ENCODE measurements around the gene ELFN2. TPM values are rescaled to one million over a fixed set of nuclear protein-coding genes. Genes with fewer than 3 reads are reported as not detected.

Gene ELFN2
- polyA plus RNA-seq, 1 experiment = 2.6 TPM

- peaks cover 52% of the 10 kb centered on the region for H3K27me3 ChIP-seq (ENCODE audit: control insufficient read depth, insufficient read depth, low read length)
- DNase-seq (ENCODE audit: low read depth, low spot score) = no peak
- no peak for TF ChIP-seq CTCF (IDR thresholded peaks at IDR 0.05; ENCODE audit: low read depth, low read length)
- H3K4me3 ChIP-seq (ENCODE audit: low read depth, low read length) = no peak overlapping the region
- CTCF ChIA-PET = interaction anchor here (0.6 to 1.5 kb wide), 2 partner anchors 10 to 22 kb away, joined by 3 read pairs; no protein-coding TSS in a partner anchor
- POLR2A ChIA-PET = no interaction called here
- no peak overlapping the region for H3K27ac ChIP-seq (ENCODE audit: low read depth, low read length)
- no peaks in the 10 kb centered on the region for H3K9me3 ChIP-seq (ENCODE audit: control insufficient read depth, insufficient read depth, low read length)
These were observed 40.2 kb upstream of the ELFN2 start for GRCh38 chr22:37467391-37467955.

GRCh38 chr22:37464181-37464580 is 36.9 kb upstream of the ELFN2 start:
- Histone ChIP-seq H3K4me3 (ENCODE audit: low read depth, low read length) (no peak overlapping the region), H3K27me3 (ENCODE audit: control insufficient read depth, insufficient read depth, low read length) (peaks cover 32% of the 10 kb centered on the region), H3K9me3 (ENCODE audit: control insufficient read depth, insufficient read depth, low read length) (no peaks in the 10 kb centered on the region), H3K27ac (ENCODE audit: low read depth, low read length) (no peak overlapping the region)
- no peak for TF ChIP-seq CTCF (IDR thresholded peaks at IDR 0.05; ENCODE audit: low read depth, low read length)
- no peak for DNase-seq (ENCODE audit: low read depth, low spot score)
- CTCF ChIA-PET = no interaction called here
- POLR2A ChIA-PET = interaction anchor here (0.7 kb wide), 2 partner anchors 147 to 356 kb away, joined by 4 to 8 read pairs; no protein-coding TSS in a partner anchor

GRCh38 chr22:37462983-37463382 is 35.7 kb upstream of the ELFN2 start:
- CTCF ChIA-PET = interaction anchor here (1.7 kb wide), 1 partner anchor 10 kb away, joined by 4 read pairs; no protein-coding TSS in a partner anchor
- no peak overlapping the region for H3K27ac ChIP-seq (ENCODE audit: low read depth, low read length)

GRCh38 chr22:37462436-37462835 is 35.2 kb upstream of the ELFN2 start:
- TF ChIP-seq CTCF (IDR thresholded peaks at IDR 0.05; ENCODE audit: low read depth, low read length) = no peak
- ChIA-PET POLR2A (no interaction called here), CTCF (interaction anchor here (1.5 to 1.7 kb wide), 2 partner anchors 10 to 33 kb away, joined by 3 to 4 read pairs; no protein-coding TSS in a partner anchor)
- Histone ChIP-seq H3K4me3 (ENCODE audit: low read depth, low read length) (no peak overlapping the region), H3K9me3 (ENCODE audit: control insufficient read depth, insufficient read depth, low read length) (no peaks in the 10 kb centered on the region), H3K27ac (ENCODE audit: low read depth, low read length) (no peak overlapping the region), H3K27me3 (ENCODE audit: control insufficient read depth, insufficient read depth, low read length) (peaks cover 22% of the 10 kb centered on the region)
- no peak for DNase-seq (ENCODE audit: low read depth, low spot score)

More at GRCh38 chr22:37462983-37463382, 35.7 kb upstream of the ELFN2 start:
- POLR2A ChIA-PET = no interaction called here
- DNase-seq (ENCODE audit: low read depth, low spot score) = no peak
- no peaks in the 10 kb centered on the region for H3K9me3 ChIP-seq (ENCODE audit: control insufficient read depth, insufficient read depth, low read length)
- no peak overlapping the region for H3K4me3 ChIP-seq (ENCODE audit: low read depth, low read length)
- peaks cover 26% of the 10 kb centered on the region for H3K27me3 ChIP-seq (ENCODE audit: control insufficient read depth, insufficient read depth, low read length)
- TF ChIP-seq CTCF (IDR thresholded peaks at IDR 0.05; ENCODE audit: low read depth, low read length) = no peak

- CTCF ChIA-PET = interaction anchor here (1.5 to 1.7 kb wide), 2 partner anchors 11 to 32 kb away, joined by 3 to 4 read pairs; no protein-coding TSS in a partner anchor
These were observed 34.7 kb upstream of the ELFN2 start for GRCh38 chr22:37461961-37462360.

More at GRCh38 chr22:37461961-37462360, 34.7 kb upstream of the ELFN2 start:
- H3K9me3 ChIP-seq (ENCODE audit: control insufficient read depth, insufficient read depth, low read length) = no peaks in the 10 kb centered on the region
- no peak for DNase-seq (ENCODE audit: low read depth, low spot score)
- peaks cover 19% of the 10 kb centered on the region for H3K27me3 ChIP-seq (ENCODE audit: control insufficient read depth, insufficient read depth, low read length)
- no peak for TF ChIP-seq CTCF (IDR thresholded peaks at IDR 0.05; ENCODE audit: low read depth, low read length)
- H3K27ac ChIP-seq (ENCODE audit: low read depth, low read length) = no peak overlapping the region
- POLR2A ChIA-PET = no interaction called here
- H3K4me3 ChIP-seq (ENCODE audit: low read depth, low read length) = no peak overlapping the region
